GM12873 (cell line): ENCODE data around the gene CNTFR.

Experiments
- CTCF ChIP-seq: IDR thresholded peaks from 2 replicates; pipeline ENCODE4 v1.5.1; 2012; ENCODE audit warnings: low read depth, mild to moderate bottlenecking, moderate library complexity, low read length, control low read depth; ENCODE audit not compliant: insufficient read depth; ENCODE audit errors: missing control alignments

CNTFR gene

GRCh38 chr9:34520096-34520495, 69.4 kb downstream of the CNTFR start:
- no peak for TF ChIP-seq CTCF

GRCh38 chr9:34519321-34520020, 70.1 kb downstream of the CNTFR start:
- peak; percentile 24 for TF ChIP-seq CTCF

- no peak for TF ChIP-seq CTCF
These were observed 70.6 kb downstream of the CNTFR start for GRCh38 chr9:34518896-34519295.

GRCh38 chr9:34518110-34518616, 71.4 kb downstream of the CNTFR start:
- TF ChIP-seq CTCF = no peak

- no peak for TF ChIP-seq CTCF
These were observed 72.3 kb downstream of the CNTFR start for GRCh38 chr9:34517185-34517584.

GRCh38 chr9:34515959-34516358, 73.6 kb downstream of the CNTFR start:
- no peak for TF ChIP-seq CTCF

GRCh38 chr9:34514816-34515215, 74.7 kb downstream of the CNTFR start:
- no peak for TF ChIP-seq CTCF

- no peak for TF ChIP-seq CTCF
These were observed 75.1 kb downstream of the CNTFR start for GRCh38 chr9:34514401-34514800.
